ENCODE results near the gene ARHGEF33. TPM values are rescaled to one million over a fixed set of nuclear protein-coding genes. Genes with fewer than 3 reads are reported as not detected.

Gene ARHGEF33
- total RNA-seq, 1 donor from 2014 or later = 0.30 TPM

GRCh38 chr2:39024833-39025232 is 135.2 kb downstream of the ARHGEF33 start:
- no peak overlapping the region for H2AFZ ChIP-seq (ENCODE audit: low read depth, low read length)
- Mint-ChIP-seq H3K9me3 (ENCODE audit: unreplicated experiment) (no peaks in the 10 kb centered on the region), H3K27ac (ENCODE audit: unreplicated experiment) (no peak overlapping the region), H3K36me3 (ENCODE audit: low read depth, unreplicated experiment) (no peaks in the 10 kb centered on the region), H3K4me3 (ENCODE audit: unreplicated experiment) (no peak overlapping the region), H3K27me3 (ENCODE audit: low read depth, unreplicated experiment) (no peaks in the 10 kb centered on the region), H3K4me1 (ENCODE audit: low read depth, unreplicated experiment) (no peaks in the 10 kb centered on the region)
- no peak for FAIRE-seq
- peaks cover 8% of the 10 kb centered on the region for H3K36me3 ChIP-seq (ENCODE audit: insufficient read depth, low read length)
- no peaks in the 10 kb centered on the region for H3K4me1 ChIP-seq (ENCODE audit: insufficient read depth, low read length)
- no peaks in the 10 kb centered on the region for H3K9me3 ChIP-seq (ENCODE audit: insufficient read depth, low read depth, low read length)
- H3K4me3 ChIP-seq (ENCODE audit: insufficient read depth, low read depth, low read length) = no peak overlapping the region
- peak; percentile 50 for DNase-seq (ENCODE audit: low read depth)
- no peaks in the 10 kb centered on the region for H3K79me2 ChIP-seq (ENCODE audit: insufficient read depth, low read length)
- H3K27me3 ChIP-seq (ENCODE audit: insufficient read depth, low read length) = no peaks in the 10 kb centered on the region
- TF ChIP-seq CTCF (IDR thresholded peaks at IDR 0.05; ENCODE audit: insufficient read depth, low read depth, low read length) (no peak), EZH2 (IDR thresholded peaks at IDR 0.05; ENCODE audit: insufficient read depth, low read length) (no peak)
- no peak overlapping the region for H3K9ac ChIP-seq (ENCODE audit: low read length)
- H3K4me2 ChIP-seq (ENCODE audit: low read length) = no peak overlapping the region
- no peak overlapping the region for H3K27ac ChIP-seq (ENCODE audit: low read depth, low read length)
- H4K20me1 ChIP-seq (ENCODE audit: insufficient read depth, low read length) = no peaks in the 10 kb centered on the region

Other genes with a start within 250 kb of the ARHGEF33 start
- 9.8 and 10.1 TPM in 2 replicates for gene GALM, start 223.8 kb upstream of the ARHGEF33 start, total RNA-seq
- gene SRSF7, start 138.5 kb upstream of the ARHGEF33 start, total RNA-seq = 104 and 120 TPM in 2 replicates
- 14.0 TPM in 2 replicates for gene GEMIN6, start 111.7 kb upstream of the ARHGEF33 start, total RNA-seq
- 18.6 and 22.5 TPM in 2 replicates for gene DHX57, start 13.9 kb upstream of the ARHGEF33 start, total RNA-seq
- gene MORN2, start 13.9 kb upstream of the ARHGEF33 start, total RNA-seq = 16.6 and 18.0 TPM in 2 replicates
- gene SOS1, start 231.2 kb downstream of the ARHGEF33 start, total RNA-seq = 33.3 and 44.0 TPM in 2 replicates

Data from astrocyte (in vitro differentiated cells and primary cell).